HG03280 (cell line): ENCODE results near the gene DGCR8.

Experiments used
- ATAC-seq: cut with Tn5 transposase; IDR thresholded peaks from one replicate; pipeline ENCODE4 v1.9.1; 2021; ENCODE audit warnings: mild to moderate bottlenecking, moderate library complexity; ENCODE audit not compliant: unreplicated experiment

DGCR8 gene

GRCh38 chr22:20108757-20109230 lies 28.8 kb downstream of the DGCR8 start:
- no peak for ATAC-seq

GRCh38 chr22:20109411-20110358 lies 29.6 kb downstream of the DGCR8 start:
- ATAC-seq = no peak

GRCh38 chr22:20110359-20110985 lies 30.4 kb downstream of the DGCR8 start:
- no peak for ATAC-seq

GRCh38 chr22:20111045-20111688 lies 31.1 kb downstream of the DGCR8 start:
- no peak for ATAC-seq

GRCh38 chr22:20111689-20112622 lies 31.9 kb downstream of the DGCR8 start:
- ATAC-seq = no peak

GRCh38 chr22:20112623-20113511 lies 32.8 kb downstream of the DGCR8 start:
- no peak for ATAC-seq

- ATAC-seq = no peak
Observed at GRCh38 chr22:20113551-20114310, 33.7 kb downstream of the DGCR8 start.

GRCh38 chr22:20114506-20115475 lies 34.8 kb downstream of the DGCR8 start:
- no peak for ATAC-seq

GRCh38 chr22:20115691-20116375 lies 35.8 kb downstream of the DGCR8 start, which contains the start of gene RANBP1:
Gene RANBP1, plus strand, starts transcription at chr22:20116104. Its CDS starts 81 bp downstream, at chr22:20116185.
- ATAC-seq = no peak

- ATAC-seq = no peak
Observed at GRCh38 chr22:20116376-20116950, 36.4 kb downstream of the DGCR8 start.

- peak; percentile 80 for ATAC-seq
Observed at GRCh38 chr22:20116951-20117632, 37.1 kb downstream of the DGCR8 start, which contains the start of gene TRMT2A. Gene TRMT2A, minus strand, starts transcription at chr22:20117226. Its CDS starts 320 bp downstream, at chr22:20116906.

GRCh38 chr22:20117633-20118299 lies 37.7 kb downstream of the DGCR8 start:
- peak; percentile 34 for ATAC-seq

- ATAC-seq = no peak
Observed at GRCh38 chr22:20118300-20119020, 38.4 kb downstream of the DGCR8 start.

- ATAC-seq = no peak
Observed at GRCh38 chr22:20121856-20122415, 41.9 kb downstream of the DGCR8 start.
